ENCODE results near the gene APOF.

The APOF gene

DNA sequence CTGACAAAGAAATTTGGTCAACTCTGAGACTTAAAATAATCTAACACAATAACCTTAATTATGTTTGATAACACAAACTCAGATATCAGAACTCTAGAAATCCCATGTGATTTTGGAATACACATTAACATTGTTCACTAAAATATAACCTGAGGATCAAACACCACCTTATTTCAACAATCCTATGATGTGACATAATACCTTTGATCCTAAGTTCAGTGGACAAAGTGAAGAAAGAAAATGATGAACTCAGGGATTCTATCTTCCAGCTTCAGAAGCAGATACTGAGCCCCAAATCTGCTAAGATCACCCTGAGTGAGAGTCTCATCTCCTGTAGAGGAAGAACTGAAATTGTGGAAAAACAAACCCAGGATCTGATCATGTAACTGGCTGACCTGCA lies 35.7 kb upstream of the APOF start:
- TF ChIP-seq, protein P1, sequence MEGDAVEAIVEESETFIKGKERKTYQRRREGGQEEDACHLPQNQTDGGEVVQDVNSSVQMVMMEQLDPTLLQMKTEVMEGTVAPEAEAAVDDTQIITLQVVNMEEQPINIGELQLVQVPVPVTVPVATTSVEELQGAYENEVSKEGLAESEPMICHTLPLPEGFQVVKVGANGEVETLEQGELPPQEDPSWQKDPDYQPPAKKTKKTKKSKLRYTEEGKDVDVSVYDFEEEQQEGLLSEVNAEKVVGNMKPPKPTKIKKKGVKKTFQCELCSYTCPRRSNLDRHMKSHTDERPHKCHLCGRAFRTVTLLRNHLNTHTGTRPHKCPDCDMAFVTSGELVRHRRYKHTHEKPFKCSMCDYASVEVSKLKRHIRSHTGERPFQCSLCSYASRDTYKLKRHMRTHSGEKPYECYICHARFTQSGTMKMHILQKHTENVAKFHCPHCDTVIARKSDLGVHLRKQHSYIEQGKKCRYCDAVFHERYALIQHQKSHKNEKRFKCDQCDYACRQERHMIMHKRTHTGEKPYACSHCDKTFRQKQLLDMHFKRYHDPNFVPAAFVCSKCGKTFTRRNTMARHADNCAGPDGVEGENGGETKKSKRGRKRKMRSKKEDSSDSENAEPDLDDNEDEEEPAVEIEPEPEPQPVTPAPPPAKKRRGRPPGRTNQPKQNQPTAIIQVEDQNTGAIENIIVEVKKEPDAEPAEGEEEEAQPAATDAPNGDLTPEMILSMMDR (conservative IDR thresholded peaks at IDR 0.05; ENCODE audit: low read depth): no peak
- POLR2A ChIA-PET (ENCODE audit: low non-redundant PET): no interaction called here
- CTCF ChIA-PET: interaction anchor here (0.8 kb wide), 1 partner anchor 215 kb away, joined by 3 read pairs; no protein-coding TSS in a partner anchor
- no peak overlapping the region for H3K27ac ChIP-seq
- no peak for DNase-seq (ENCODE audit: low spot score)

DNA sequence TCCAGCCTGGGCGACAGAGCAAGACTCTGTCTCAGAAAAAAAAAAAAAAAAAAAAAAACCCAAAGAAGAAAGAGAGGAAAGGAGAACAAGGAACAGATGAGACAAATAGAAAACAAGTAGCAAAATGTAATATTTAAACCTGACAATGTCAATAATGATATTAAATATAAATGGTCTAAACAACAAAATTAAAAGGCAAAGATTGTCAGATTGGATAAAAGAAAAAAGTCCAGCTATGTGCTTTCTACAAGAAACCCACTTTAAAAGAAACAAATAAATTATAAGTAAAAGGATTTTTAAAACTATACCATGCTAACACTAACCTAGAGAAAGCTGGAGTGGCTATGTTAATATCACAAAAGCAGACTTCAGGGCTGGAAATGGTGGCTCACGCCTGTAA lies 29.7 kb upstream of the APOF start:
- POLR2A ChIA-PET (ENCODE audit: low non-redundant PET): no interaction called here
- no peak for DNase-seq (ENCODE audit: low spot score)
- TF ChIP-seq, protein P1 (conservative IDR thresholded peaks at IDR 0.05; ENCODE audit: low read depth): no peak
- CTCF ChIA-PET: interaction anchor here (0.6 kb wide), 2 partner anchors 13 to 122 kb away, joined by 3 to 7 read pairs; no protein-coding TSS in a partner anchor
- H3K27ac ChIP-seq: no peak overlapping the region

DNA sequence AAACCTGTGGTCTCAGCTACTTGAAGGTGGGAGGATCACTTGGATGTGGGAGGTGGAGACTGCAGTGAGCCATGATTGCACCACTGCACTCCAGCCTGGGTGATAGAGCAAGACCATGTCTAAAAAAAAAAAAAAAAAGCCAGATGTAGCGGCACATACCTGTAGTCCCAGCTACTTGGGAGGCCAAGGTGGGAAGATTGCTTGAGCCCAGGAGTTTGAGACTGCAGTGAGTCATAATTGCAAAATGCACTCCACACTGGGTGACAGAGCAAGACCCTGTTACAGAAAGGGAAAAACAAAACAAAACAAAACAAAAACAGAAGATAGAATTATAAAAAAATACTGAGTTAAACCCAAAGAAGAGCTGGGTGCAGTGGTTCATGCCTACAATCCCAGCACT lies 29.1 kb upstream of the APOF start:
- no peak overlapping the region for H3K27ac ChIP-seq
- DNase-seq (ENCODE audit: low spot score): no peak
- TF ChIP-seq, protein P1 (conservative IDR thresholded peaks at IDR 0.05; ENCODE audit: low read depth): no peak
- POLR2A ChIA-PET (ENCODE audit: low non-redundant PET): no interaction called here
- CTCF ChIA-PET: no interaction called here

DNA sequence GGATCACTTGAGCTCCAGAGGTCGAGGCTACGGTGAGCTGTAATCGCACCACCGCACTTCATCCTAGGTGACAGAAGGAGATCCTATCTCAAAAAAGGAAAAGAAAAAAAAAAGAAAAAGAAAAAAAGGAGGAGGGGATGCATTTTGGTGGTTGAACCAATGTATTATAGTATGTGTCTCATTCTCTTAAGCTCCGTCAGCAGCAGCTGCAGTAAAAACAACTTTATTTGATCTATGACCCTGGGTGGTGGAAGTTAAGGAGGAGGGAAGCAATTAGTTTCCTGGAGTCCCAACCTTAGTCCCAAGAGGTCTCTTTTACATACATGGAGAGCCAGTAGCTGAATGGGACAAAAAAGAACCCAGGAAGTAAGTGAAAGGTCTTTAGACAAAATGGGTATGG lies 26.8 kb upstream of the APOF start:
- ChIA-PET POLR2A (ENCODE audit: low non-redundant PET) (interaction anchor here (0.5 kb wide), 1 partner anchor 76 kb away, joined by 3 read pairs; no protein-coding TSS in a partner anchor), CTCF (interaction anchor here (0.6 kb wide), 1 partner anchor 12 kb away, joined by 4 read pairs; no protein-coding TSS in a partner anchor)
- H3K27ac ChIP-seq: no peak overlapping the region
- DNase-seq (ENCODE audit: low spot score): no peak
- TF ChIP-seq, protein P1 (conservative IDR thresholded peaks at IDR 0.05; ENCODE audit: low read depth): no peak

DNA sequence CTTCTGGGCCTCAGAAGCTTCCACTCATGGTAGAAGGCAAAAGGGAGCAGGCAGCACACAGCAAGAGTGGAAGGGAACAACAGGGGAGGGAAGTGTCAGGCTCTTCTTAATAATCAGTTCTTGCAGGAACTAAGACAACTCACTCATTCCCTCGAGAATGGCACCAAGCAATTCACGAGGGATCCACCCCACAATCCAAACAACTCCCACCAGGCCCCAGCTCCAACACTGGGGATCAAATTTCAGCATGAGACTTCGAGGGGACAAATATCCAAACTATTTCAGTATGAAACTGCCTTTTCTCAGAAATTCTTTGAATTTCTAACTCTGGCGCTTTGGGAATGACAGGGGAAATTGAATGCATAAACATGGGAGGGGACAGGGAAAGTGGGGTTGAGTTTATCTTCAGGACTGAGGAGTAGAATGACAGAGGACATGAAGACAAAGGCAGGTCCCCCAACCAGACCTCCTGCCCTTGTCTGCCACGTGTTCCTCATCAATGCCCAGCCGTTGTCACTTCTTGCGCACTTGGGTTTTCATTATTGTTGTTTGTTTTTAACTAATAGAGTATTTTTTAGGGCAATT lies 24.6 kb upstream of the APOF start:
- H3K27ac ChIP-seq: no peak overlapping the region
- TF ChIP-seq, protein P1 (conservative IDR thresholded peaks at IDR 0.05; ENCODE audit: low read depth): no peak
- CTCF ChIA-PET: no interaction called here
- no peak for DNase-seq (ENCODE audit: low spot score)
- POLR2A ChIA-PET (ENCODE audit: low non-redundant PET): no interaction called here

DNA sequence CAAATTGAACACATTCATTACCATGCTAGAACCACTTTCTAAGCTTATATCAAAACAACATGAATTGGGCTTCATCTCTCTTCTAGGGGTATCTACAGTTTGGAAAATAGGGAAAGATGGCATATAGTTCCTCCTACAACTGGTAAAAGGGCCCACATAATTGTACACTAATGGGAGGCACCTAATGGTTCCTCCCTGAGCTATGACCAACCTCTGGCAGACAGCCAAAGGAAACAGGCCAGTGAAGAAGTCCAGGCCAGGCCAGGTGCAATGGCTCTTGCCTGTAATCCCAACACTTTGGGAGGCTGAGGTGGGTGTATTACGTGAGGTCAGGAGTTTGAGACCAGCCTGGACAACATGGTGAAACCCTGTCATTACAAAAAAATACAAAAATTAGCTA lies 23.2 kb upstream of the APOF start:
- TF ChIP-seq, protein P1 (conservative IDR thresholded peaks at IDR 0.05; ENCODE audit: low read depth): no peak
- peak; percentile 15 for DNase-seq (ENCODE audit: low spot score)
- ChIA-PET CTCF (interaction anchor here (0.5 kb wide), 1 partner anchor 484 kb away, joined by 4 read pairs; no protein-coding TSS in a partner anchor), POLR2A (ENCODE audit: low non-redundant PET) (no interaction called here)
- no peak overlapping the region for H3K27ac ChIP-seq
